Measurements from ENCODE around the gene RAF1. TPM values are rescaled to one million over a fixed set of nuclear protein-coding genes. Genes with fewer than 3 reads are reported as not detected.

RAF1 gene
- total RNA-seq, 2 donors from 2014 or later, result 101 to 126 TPM

DNA sequence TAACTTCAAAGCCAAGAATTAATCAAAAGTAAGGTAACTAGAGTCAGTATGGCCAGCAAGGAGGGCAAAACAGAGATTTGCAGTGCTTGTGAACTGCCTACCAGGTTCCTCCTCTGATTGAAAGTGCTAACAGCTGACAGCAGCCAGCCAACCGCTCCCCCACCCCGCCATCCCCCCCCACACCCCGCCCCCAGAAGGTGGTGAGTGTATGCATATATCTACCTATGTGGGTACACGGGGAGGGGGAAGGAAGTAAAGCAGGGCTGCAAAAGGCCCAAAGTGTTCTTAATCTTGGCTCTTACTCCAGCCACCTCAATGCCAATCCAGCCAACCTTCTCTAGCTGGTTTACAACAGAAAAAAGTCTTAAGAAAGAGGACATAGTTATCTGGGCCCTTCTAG lies 50.7 kb downstream of the RAF1 start:
- Histone ChIP-seq H3K27ac (no peak overlapping the region), H3K9me3 (no peaks in the 10 kb centered on the region), H3K36me3 (no peaks in the 10 kb centered on the region), H3K4me1 (replicated peaks) (no peaks in the 10 kb centered on the region), H3K4me3 (no peak overlapping the region), H3K27me3 (replicated peaks; ENCODE audit: insufficient read depth) (no peaks in the 10 kb centered on the region)
- 74% methylated on average over 4 of the region's 4 CpGs for WGBS
- intact Hi-C loops (cut with DNase I), result no loop called here
- TF ChIP-seq, protein P1, sequence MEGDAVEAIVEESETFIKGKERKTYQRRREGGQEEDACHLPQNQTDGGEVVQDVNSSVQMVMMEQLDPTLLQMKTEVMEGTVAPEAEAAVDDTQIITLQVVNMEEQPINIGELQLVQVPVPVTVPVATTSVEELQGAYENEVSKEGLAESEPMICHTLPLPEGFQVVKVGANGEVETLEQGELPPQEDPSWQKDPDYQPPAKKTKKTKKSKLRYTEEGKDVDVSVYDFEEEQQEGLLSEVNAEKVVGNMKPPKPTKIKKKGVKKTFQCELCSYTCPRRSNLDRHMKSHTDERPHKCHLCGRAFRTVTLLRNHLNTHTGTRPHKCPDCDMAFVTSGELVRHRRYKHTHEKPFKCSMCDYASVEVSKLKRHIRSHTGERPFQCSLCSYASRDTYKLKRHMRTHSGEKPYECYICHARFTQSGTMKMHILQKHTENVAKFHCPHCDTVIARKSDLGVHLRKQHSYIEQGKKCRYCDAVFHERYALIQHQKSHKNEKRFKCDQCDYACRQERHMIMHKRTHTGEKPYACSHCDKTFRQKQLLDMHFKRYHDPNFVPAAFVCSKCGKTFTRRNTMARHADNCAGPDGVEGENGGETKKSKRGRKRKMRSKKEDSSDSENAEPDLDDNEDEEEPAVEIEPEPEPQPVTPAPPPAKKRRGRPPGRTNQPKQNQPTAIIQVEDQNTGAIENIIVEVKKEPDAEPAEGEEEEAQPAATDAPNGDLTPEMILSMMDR (IDR thresholded peaks at IDR 0.05), result no peak
- TF ChIP-seq POLR2A (IDR thresholded peaks at IDR 0.05) (no peak), POLR2AphosphoS5 (IDR thresholded peaks at IDR 0.05) (no peak)
- DNase-seq (ENCODE audit: low spot score), result no peak

DNA sequence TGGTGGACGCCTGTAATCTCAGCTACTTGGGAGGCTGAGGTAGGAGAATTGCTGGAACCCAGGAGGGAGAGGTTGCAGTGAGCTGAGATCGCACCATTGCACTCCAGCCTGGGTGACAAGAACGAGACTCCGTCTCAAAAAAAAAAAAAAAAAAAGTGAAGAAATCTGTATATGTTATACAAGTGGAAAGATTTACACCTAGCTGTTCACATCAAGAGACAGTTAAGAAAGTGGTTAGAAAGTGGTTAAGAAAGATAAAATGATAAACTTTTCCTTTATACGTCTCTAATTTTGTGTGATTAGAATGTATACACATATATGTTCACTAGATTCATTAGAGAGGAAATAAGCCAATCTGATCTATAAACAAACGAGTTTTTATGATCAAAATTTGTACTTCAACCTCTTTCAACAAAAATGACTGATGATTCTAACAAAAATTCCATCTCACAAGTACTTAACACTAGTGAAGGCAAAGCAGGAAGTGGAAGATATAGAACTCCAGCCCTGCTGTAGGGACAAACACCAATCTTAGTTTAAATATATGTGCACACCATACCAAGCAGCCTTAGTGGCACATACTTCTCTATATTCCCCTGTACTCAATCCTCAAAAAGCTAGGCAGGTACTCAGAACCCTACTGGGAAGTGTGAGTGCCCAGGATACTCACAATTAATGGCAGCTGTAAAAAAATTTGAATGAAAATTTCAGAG lies 51.2 kb downstream of the RAF1 start:
- DNase-seq (ENCODE audit: low spot score), result no peak
- Histone ChIP-seq H3K27ac (no peak overlapping the region), H3K4me3 (no peak overlapping the region), H3K9me3 (no peaks in the 10 kb centered on the region), H3K36me3 (no peaks in the 10 kb centered on the region), H3K27me3 (replicated peaks; ENCODE audit: insufficient read depth) (no peaks in the 10 kb centered on the region), H3K4me1 (replicated peaks) (no peaks in the 10 kb centered on the region)
- WGBS, result 81% methylated on average over 6 of the region's 6 CpGs
- no peak for TF ChIP-seq POLR2A (IDR thresholded peaks at IDR 0.05)
- TF ChIP-seq, protein P1 (IDR thresholded peaks at IDR 0.05), result no peak
- intact Hi-C loops (cut with DNase I), result no loop called here

DNA sequence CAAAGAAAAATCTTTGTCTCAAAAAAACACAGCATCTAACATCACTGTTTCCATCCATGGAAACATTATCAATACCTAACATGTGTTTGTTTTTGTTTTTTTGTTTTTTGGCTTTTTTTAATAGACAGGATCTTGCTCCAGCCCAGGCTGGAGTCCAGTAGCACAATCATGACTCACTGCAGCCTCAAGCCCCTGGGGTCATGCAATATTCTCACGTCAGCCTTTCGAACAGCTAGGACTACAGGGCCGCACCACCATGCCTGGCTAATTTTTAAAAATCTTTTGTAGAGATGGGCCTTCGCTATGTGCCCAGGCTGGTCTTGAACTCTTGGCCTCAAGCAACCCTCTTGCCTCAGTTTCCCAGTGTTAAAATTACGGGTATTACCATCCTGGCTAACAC lies 52.8 kb downstream of the RAF1 start:
- Histone ChIP-seq H3K9me3 (no peaks in the 10 kb centered on the region), H3K4me1 (replicated peaks) (no peaks in the 10 kb centered on the region), H3K4me3 (no peak overlapping the region), H3K27me3 (replicated peaks; ENCODE audit: insufficient read depth) (no peaks in the 10 kb centered on the region), H3K36me3 (no peaks in the 10 kb centered on the region), H3K27ac (no peak overlapping the region)
- TF ChIP-seq POLR2AphosphoS5 (IDR thresholded peaks at IDR 0.05), result no peak
- TF ChIP-seq POLR2A (IDR thresholded peaks at IDR 0.05), result no peak
- TF ChIP-seq, protein P1 (IDR thresholded peaks at IDR 0.05), result no peak
- no peak for DNase-seq (ENCODE audit: low spot score)
- 89% methylated on average over 5 of the region's 5 CpGs for WGBS
- intact Hi-C loops (cut with DNase I), result no loop called here

DNA sequence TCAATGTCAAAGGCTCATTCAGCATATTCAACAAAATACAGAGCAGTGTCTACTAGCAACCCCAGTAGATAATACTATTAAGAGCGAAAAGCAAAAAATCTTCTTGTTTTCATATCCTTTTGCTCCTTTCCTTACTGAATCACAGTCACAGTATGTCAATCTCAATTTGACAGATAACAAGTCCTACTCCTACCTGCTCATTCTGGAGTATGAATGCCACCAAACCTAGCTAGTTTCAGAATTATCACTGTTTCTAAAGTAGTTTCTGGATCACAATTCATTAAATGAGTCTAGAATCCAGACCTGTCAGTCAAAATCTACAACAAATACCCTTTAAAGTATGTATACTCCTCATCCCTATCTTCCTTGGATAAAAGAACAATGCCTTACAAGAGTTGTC lies 55.5 kb downstream of the RAF1 start:
- no peak overlapping the region for H3K27ac ChIP-seq
- intact Hi-C loops (cut with DNase I), result loop anchor here (10.0 kb wide), 1 partner anchor 116 kb away; no protein-coding TSS in a partner anchor
- no peaks in the 10 kb centered on the region for H3K27me3 ChIP-seq (replicated peaks; ENCODE audit: insufficient read depth)
- no peaks in the 10 kb centered on the region for H3K36me3 ChIP-seq
- no peaks in the 10 kb centered on the region for H3K9me3 ChIP-seq
- TF ChIP-seq POLR2AphosphoS5 (IDR thresholded peaks at IDR 0.05) (no peak), POLR2A (IDR thresholded peaks at IDR 0.05) (no peak)
- TF ChIP-seq, protein P1 (IDR thresholded peaks at IDR 0.05), result no peak
- WGBS, result 100% methylated on average over 1 of the region's 1 CpG
- H3K4me1 ChIP-seq (replicated peaks), result no peaks in the 10 kb centered on the region
- DNase-seq (ENCODE audit: low spot score), result no peak
- H3K4me3 ChIP-seq, result no peak overlapping the region

DNA sequence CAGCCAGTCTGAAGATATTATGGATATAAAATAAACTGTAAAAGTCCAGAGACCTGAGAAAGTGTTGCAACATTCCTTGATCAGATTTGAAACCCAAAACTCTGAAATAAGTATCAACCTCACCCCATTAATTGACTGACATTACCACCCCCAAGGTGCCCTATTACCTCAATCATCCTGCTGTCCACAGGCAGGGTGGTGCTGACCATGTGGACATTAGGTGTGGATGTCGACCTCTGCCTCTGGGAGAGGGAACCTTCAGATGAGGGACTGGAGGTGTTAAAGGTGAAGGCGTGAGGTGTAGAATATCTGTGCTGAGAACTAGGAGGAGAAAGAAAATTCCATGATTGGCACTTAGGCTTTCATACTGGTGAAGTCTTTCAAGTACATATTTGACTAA lies 59.9 kb downstream of the RAF1 start:
- no peaks in the 10 kb centered on the region for H3K36me3 ChIP-seq
- no peaks in the 10 kb centered on the region for H3K4me1 ChIP-seq (replicated peaks)
- no peaks in the 10 kb centered on the region for H3K9me3 ChIP-seq
- 85% methylated on average over 2 of the region's 2 CpGs for WGBS
- H3K27ac ChIP-seq, result no peak overlapping the region
- no peak for TF ChIP-seq POLR2AphosphoS5 (IDR thresholded peaks at IDR 0.05)
- TF ChIP-seq, protein P1 (IDR thresholded peaks at IDR 0.05), result no peak
- TF ChIP-seq POLR2A (IDR thresholded peaks at IDR 0.05), result no peak
- intact Hi-C loops (cut with DNase I), result loop anchor here (10.0 kb wide), 1 partner anchor 121 kb away; no protein-coding TSS in a partner anchor
- no peak for DNase-seq (ENCODE audit: low spot score)
- no peaks in the 10 kb centered on the region for H3K27me3 ChIP-seq (replicated peaks; ENCODE audit: insufficient read depth)
- no peak overlapping the region for H3K4me3 ChIP-seq

All from prostate gland (tissue), 2 donors.